GM19395 (cell line): ENCODE results near the gene KRTAP5-11.
"Not testable (repeated sequence)": the region's sequence is repeated elsewhere in the genome, so short reads cannot be mapped to it uniquely, and the experiment has no call there.

Source experiments
- ATAC-seq: cut with Tn5 transposase; IDR thresholded peaks from one replicate; pipeline ENCODE4 v1.9.1; 2021; ENCODE audit warnings: mild to moderate bottlenecking, moderate library complexity; ENCODE audit not compliant: unreplicated experiment

The KRTAP5-11 gene, protein sequence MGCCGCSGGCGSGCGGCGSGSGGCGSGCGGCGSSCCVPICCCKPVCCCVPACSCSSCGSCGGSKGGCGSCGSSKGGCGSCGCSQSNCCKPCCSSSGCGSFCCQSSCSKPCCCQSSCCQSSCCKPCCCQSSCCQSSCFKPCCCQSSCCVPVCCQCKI

DNA sequence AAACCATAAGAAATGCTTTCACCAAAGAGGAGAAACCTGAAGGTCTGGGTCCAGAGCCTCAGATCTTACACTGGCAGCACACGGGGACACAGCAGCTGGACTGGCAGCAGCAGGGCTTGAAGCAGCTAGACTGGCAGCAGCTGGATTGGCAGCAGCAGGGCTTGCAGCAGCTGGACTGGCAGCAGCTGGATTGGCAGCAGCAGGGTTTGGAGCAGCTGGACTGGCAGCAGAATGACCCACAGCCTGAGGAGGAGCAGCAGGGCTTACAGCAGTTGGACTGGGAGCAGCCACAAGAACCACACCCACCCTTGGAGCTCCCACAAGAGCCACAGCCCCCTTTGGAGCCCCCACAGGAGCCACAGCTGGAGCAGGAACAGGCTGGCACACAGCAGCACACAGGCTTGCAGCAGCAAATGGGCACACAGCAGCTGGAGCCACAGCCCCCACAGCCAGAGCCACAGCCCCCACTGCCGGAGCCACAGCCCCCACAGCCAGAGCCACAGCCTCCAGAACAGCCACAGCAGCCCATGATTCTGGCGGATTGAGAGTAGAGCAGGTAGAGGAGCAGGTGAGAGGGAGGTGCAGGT lies at the start of gene KRTAP5-11:
Gene KRTAP5-11, minus strand, starts transcription at position 567 of the 587 bp plus-strand sequence. Its CDS starts 38 bp downstream, at position 529.
- no peak for ATAC-seq

DNA sequence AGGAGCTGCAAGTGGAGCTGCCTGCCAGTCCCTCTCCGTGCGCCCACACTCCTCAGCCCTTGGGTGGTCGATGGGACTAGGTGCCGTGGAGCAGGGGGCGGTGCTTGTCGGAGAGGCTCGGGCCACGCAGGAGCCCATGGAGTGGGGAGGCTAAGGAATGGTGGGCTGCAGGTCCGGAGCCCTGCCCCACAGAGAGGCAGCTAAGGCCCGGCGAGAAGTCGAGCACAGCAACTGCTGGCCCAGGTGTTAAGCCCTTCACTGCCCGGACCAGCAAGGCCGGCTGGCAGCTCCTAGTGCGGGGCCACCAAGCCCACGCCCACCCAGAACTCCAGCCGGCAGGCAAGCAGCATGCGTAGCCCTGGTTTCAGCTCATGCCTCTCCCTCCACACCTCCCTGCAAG lies 48.9 kb upstream of the KRTAP5-11 start:
- not testable (repeated sequence) for ATAC-seq

DNA sequence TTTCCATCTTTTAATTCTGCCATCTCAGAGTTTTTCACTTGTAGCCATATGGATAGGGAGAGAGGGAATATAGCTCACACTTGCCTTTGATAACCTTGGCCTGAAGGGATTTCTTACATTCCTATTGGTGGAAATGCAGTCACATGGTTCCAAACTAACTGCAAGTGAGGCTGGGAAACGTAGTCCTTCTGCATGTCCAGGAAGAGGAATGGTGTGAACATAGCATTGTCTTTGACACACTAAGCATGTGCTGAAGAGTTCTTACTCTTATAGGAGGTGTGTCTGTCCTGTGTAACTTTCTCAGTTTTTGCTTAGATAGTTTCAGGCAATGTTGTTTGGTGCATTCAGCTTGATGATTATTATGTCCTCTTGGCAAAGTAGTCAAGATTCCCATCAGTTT lies 47.4 kb upstream of the KRTAP5-11 start:
- ATAC-seq, result not testable (repeated sequence)

DNA sequence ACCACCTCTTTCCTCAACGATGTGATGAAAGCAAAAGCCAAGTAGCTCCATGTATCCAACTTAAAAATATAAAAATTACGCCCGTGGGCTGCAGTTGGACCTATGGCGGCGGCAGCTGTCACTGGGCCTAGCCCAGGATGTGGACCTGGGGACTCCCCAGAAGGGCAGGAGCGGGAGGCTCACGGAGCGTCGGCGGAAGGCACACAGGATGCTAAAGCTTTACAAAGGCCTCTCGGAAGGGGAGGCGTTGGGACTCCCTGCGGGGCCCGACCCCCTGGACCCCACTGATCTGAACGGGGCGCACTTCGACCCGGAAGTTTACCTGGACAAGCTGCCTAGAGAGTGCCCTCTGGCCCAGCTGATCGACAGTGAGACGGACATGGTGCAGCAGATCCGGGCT lies 46.3 kb upstream of the KRTAP5-11 start:
- ATAC-seq, result not testable (repeated sequence)

DNA sequence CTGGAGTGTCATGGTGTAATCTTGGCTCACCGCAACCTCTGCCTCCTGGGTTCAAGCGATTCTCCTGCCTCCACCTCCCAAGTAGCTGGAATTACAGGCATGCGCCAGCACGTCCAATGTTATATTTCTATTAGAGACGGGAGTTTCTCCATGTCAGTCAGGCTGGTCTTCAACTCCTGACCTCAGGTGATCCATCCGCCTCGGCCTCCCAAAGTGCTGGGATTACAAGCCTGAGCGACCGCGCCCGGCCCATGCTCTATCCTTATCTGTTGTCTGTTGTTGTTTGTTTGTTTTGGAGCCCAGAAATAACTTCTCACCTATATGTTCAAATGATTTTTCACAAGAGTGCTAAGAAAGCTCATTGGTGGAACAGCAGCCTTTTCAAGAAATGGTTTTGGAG lies 40.6 kb upstream of the KRTAP5-11 start:
- not testable (repeated sequence) for ATAC-seq

DNA sequence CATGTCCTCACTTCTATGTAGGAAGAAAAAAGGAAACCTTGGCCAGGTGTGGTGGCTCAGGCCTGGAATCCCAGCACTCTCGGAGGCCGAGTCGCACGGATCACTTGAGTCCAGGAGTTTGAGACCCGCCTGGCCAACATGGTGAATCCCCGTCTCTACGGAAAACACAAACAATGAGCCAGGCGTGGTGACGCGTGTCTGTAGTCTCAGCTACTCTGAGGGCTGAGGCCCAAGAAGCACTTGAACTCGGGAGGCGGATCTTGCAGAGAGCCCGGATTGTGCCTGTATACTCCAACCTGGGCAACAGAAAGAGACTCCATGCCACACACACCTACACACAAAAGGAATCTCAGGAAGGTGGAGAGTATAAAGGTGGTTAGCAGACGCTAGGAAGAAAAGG lies 39.9 kb upstream of the KRTAP5-11 start:
- not testable (repeated sequence) for ATAC-seq

DNA sequence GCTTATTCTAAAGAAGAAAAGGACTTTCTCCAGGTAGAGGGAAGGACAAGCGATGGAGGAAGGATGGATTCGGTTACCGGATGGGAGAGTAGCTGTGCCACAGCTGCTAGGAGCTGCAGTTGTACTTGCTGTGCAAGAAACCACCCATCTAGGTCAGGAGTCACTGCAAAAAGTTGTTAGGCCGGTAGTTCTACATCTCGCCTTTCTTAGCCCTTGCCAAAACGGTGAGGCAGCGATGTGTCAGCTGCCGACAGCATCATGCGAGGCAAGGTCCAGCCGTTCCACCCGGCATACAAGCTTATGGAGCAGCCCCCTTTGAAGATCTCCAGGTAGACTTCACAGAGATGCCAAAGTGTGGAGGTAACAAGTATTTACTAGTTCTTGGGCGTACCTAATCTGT lies 32.3 kb upstream of the KRTAP5-11 start:
- ATAC-seq, result not testable (repeated sequence)

DNA sequence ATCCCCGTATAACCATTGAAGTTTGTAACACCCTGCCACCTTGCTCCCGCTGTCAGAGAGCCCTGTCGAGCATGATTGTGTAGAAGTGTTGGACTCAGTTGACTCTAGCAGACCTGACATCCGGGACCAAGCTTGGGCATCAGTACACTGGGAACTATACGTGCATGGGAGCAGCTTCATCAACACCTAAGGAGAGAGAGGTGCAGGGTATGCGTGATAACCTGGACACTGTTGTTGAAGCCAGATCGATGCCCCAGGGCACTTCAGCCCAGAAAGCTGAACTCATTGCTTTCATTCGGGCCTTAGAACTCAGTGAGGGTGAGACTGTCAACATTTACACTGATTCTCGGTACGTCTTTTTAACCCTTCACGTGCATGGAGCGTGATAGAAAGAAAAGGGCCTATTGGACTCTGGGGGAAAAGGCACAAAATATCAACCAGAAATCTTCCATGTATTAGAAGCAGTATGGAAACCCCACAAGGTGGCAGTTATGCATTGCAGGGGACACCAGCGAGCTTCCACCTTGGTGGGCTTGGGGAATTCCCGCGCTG lies 31.8 kb upstream of the KRTAP5-11 start:
- not testable (repeated sequence) for ATAC-seq

DNA sequence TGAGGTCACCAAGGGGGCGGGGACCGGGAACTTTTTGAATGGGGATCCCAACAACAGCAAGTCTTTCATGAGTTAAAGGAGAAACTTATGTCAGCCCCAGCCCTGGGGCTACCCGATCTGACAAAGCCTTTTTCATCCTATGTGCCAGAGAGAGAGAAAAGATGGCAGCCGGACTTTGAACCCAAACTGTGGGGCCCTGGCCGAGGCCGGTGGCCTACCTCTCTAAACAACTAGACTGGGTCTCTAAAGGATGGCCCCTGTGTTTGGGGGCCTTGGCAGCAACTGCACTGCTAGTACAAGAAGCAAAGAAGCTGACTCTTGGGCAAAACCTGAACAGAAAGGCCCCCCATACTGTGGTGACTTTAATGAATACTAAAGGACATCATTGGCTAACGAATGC lies 31.3 kb upstream of the KRTAP5-11 start:
- ATAC-seq, result not testable (repeated sequence)

DNA sequence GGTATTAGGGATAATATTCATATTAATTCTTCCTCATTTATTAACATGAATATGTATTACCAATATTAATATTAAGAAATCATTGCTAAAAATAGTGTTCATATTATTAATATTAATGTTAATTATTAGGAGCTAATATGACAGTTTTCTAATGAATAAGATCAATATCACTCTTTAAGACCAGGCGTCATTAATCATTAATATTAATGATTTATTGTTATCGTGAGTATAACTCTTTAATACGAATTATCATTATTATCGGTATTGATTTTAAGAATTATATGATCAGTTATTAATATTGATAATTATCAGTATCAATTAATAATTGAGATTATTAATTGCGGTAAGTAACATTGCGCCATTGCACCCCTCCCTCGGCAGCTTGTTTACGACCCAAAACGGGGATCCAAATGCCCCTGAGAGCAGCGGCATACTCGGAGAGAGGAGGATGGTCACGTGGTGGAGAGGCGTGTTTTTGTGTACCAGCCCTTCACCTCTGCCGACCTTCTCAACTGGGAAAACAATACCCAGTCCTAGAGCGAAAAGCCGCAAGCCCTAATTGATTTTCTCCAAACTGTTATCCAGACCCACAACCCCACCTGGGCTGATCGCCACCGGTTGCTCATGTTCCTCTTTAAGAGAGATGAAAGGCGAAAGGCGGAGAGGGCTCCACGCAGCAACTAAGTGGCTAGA lies 28.7 kb upstream of the KRTAP5-11 start:
- not testable (repeated sequence) for ATAC-seq

DNA sequence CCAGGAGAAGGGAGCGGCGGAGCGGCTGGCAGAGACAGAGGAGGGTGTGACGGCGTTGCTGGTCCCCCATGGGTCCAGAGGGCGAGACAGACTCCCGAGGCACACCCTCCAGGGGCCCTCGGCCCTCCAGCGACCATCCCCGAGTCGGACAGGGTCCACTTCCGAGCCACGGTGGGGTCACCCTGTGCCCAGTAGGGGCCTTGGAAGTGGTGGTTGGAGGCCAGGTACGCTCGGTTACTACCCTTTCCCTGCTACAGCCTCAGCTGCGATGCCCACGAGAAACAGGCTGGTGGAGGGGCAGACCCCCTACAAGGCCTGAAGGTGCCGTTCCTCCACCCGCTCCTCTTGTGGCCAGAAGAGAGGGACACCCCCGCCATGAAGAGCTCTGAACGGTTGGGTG lies 25.6 kb upstream of the KRTAP5-11 start:
- ATAC-seq, result not testable (repeated sequence)

DNA sequence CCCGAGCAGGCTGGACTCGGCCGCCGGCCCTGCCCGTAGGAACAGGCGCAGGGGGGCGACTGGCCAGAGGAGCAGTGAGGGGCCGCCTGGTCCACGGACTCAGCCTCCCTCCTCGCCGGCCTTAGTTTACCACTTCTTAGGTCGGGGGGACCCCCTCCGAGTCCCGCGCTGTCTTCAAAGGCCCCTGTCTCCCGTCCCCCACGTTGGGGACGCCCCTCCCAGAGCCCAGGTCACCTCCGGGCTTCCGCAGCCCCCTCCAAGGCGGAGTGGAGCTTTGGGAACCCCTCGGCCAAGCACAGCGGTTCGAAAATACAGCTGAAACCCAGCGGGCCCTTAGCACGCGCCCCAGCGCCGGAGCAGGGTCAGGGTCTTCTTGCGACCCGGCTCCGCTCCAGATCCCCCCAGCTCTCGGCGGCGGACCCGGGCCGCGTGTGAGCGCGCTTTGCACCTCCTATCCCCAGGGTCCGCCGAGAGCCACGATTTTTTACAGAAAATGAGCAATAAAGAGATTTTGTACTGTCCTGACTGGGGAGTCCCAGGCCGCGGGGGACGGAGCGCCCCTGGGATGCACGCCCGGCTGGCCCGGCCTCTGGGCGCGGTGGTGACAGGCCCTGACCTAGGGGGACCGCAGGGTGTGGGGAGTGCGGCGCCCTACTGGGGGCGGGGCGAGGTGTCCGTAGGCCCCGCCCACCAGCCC lies 25.0 kb upstream of the KRTAP5-11 start:
- ATAC-seq, result not testable (repeated sequence)

DNA sequence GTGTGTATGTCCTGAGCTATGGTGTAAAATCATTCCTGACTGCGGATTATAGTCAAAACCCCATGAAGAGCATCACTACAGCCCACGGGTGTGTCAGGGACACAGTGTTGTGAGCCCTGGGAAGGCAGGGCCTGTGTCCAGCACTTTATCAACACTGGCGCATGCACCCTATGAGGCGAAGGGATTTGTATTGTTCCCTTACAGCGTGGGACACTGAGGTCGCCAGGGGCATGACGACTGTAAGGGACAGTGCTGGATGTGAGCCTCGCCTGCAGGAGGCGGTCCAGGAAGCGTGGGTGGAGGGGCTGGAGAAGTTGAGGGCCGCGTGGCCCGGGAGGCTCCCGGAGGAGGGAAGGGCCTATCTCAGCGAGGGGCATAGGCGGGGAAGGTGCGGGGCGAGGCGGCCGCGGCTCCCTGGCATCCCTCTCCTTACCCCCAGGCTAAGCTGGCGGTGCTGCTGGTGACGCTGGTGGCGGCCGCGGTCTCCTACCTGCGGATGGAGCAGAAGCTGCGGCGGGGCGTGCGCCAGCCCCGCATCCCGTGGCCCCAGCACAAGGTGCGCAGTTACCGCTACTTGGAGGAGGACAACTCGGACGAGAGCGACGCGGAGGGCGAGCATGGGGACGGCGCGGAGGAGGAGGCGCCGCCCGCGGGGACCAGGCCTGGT lies 24.3 kb upstream of the KRTAP5-11 start:
- not testable (repeated sequence) for ATAC-seq

DNA sequence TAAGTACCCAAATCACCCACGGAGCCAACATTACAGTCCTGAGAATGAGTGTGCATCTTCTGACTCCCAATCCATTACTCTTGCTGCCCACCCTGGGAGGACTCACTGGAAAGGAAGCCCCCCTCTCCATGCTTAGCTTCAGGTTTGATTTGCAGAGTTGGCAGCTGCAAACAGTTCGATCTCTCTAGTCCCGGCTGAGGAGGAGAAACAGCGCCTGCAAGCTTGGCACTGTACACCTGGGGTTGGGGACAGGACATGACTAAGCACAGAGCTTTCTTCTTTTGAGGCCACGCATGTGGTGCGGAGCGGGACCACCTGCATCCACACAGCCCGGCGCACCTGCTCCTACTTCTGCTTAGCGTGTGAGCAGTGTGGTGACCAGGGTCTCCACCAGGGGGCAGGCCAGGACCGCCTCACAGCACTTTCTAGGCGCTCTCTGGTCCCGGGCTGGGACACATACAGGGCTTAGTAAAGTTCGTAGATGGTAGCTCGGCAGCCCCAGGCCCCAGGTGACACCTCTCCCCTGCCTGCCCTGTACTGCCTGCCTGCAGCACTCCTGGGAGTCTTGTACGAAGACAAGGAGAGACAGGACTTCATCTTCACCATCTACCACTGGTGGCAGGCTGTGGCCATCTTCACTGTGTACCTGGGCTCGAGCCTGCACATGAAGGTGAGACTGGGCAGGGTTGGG lies 22.3 kb upstream of the KRTAP5-11 start:
- ATAC-seq, result not testable (repeated sequence)

DNA sequence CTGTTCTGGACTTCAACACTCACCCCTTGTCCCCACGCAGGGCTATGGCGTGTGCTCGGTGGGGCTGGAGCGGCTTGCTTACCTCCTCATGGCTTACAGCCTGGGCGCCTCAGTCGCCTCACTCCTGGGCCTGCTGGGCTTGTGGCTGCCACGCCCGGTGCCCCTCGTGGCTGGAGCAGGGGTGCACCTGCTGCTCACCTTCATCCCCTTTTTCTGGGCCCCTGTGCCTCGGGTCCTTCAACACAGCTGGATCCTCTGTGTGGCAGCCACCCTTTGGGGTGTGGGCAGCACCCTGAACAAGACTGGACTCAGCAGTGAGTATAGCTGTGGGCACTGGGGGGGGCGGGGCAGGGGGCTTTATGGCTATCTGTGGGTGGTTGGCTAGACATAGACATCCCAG lies 20.5 kb upstream of the KRTAP5-11 start:
- not testable (repeated sequence) for ATAC-seq

DNA sequence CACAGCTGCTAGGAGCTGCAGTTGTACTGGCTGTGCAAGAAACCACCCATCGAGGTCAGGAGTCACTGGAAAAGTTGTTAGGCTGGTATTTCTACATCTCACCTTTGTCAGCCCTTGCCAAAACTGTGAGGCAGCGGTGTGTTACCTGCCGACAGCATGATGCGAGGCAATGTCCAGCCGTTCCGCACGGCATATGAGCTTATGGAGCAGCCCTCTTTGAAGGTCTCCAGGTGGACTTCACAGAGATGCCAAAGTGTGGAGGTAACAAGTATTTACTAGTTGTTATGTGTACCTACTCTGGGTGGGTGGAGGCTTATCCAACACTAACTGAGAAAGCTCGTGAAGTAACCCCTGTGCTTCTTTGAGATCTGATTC lies 6.9 kb upstream of the KRTAP5-11 start:
- ATAC-seq, result not testable (repeated sequence)

DNA sequence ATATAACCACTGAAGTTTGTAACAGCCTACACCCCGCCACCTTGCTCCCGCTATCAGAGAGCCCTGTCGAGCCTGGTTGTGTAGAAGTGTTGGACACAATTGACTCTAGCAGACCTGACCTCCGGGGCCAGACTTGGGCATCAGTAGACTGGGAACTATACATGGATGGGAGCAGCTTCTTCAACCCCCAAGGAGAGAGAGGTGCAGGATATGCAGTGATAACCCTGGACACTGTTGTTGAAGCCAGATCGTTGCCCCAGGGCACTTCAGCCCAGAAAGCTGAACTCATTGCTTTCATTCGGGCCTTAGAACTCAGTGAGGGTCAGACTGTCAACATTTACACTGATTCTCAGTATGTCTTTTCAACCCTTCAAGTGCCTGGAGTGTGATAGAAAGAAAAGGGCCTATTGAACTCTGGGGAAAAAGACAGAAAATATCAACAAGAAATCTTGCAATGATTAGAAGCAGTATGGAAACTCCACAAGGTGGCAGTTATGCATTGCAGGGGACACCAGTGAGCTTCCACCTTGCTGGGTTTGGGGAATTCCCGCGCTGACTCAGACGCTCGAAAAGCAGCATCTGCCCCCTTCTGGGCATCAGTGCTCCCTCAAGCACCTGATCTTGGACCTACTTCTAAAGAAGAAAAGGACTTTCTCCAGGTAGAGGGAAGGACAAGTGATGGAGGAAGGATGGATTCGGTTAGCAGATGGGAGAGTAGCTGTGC lies 6.3 kb upstream of the KRTAP5-11 start:
- ATAC-seq, result not testable (repeated sequence)

DNA sequence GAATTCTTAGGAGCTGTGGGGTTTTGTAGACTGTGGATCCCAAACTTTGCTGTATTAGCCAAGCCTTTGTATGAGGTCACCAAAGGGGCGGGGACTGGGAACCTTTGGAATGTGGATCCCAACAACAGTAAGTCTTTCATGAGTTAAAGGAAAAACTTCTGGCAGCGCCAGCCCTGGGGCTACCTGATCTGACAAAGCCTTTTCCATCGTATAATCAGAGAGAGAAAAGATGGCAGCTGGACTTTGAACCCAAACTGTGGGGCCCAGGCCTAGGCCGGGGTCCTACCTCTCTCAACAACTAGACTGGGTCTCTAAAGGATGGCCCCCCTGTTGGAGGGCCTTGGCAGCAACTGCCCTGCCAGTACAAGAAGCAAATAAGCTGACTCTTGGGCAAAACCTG lies 5.6 kb upstream of the KRTAP5-11 start:
- ATAC-seq, result not testable (repeated sequence)

DNA sequence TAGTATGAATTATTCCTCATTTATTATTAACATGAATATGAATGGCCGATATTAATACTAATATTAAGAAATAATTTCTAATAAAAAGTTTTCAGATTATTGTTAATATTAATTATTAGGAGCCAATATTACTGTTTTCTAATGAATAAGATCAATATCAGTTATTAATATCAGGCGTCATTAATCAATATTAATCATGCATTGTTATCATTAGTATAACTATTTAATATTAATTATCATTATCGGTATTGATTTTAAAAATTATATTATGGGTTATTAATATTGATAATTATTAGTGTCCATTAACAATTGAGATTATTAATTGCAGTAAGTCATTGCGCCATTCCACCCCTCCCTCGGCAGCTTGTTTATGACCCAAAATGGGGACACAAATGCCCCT lies 3.0 kb upstream of the KRTAP5-11 start:
- not testable (repeated sequence) for ATAC-seq
